Activated CD4-positive, alpha-beta T cell treated with anti-CD3 and anti-CD28 coated beads, Interleukin-2, amount 50 U/mL, for 16 hours (primary cell): ENCODE measurements around the gene ZIC3.

Experiments
- DNase-seq: peaks from one replicate; pipeline ENCODE4 v3.0.0-alpha.2; 2020

ZIC3 gene

GRCh38 chrX:137574102-137574783 is 8.3 kb downstream of the ZIC3 start:
- no peak for DNase-seq

GRCh38 chrX:137574784-137575293 is 8.9 kb downstream of the ZIC3 start:
- no peak for DNase-seq

GRCh38 chrX:137575596-137576255 is 9.8 kb downstream of the ZIC3 start:
- no peak for DNase-seq

- DNase-seq: no peak
Measured at GRCh38 chrX:137587151-137587550, 21.2 kb downstream of the ZIC3 start.

- no peak for DNase-seq
Measured at GRCh38 chrX:137600769-137601168, 34.8 kb downstream of the ZIC3 start.
